ENCODE results near the gene CMYA5.
"Not testable (repeated sequence)": the region's sequence is repeated elsewhere in the genome, so short reads cannot be mapped to it uniquely, and the experiment has no call there.

CMYA5 gene

DNA sequence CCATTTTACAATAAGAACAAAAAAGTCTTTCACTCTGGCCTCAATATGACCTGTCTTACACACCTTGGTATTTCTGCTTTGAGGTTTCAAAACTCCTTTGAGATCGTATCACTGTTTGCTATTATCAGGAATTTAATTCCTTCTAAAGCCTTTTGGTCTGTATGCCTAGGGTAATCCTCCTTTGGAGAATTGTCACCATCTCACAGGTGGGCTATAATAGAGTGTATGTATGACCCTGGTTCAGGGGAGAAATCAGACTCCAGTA is 13.7 kb downstream of the CMYA5 start:
- no peak for DNase-seq

DNA sequence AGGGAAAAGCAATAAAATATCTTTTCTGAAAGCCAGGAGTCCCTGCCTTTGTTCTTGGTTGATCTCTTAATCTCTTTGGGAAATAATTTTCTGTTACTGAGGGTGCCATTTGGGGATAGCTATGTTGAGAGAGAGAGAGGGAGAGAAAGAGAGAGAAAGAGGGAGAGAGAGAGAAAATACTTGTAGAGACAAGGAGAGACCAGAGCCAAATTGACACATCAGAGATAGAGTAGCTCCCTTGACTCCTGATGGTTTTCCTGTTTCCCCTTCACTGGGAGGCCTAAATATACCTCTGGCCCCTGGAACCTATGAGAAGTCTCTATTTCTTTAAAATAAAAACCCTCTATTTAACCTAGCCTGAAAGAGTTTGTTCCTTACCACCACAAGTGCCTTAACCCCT is 14.9 kb downstream of the CMYA5 start:
- no peak for DNase-seq

DNA sequence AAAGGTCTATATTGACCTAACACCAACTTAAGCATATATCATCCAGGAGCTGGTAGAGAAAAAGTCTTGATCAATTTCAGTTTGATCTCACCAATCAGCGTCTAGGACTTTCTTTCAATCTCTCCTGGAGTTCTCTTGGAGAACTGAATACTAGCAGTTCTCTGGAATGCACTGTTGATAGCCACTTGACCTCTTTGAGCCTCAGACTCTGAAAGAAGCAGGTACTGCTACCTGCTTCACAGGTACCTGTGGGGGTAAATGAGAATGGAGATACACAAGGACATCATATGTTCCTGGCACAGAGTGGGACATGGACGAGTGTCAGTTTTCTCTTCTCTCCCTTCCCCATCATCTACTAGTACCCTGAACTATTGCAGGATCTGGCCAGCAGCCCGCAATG is 16.0 kb downstream of the CMYA5 start:
- no peak for DNase-seq

DNA sequence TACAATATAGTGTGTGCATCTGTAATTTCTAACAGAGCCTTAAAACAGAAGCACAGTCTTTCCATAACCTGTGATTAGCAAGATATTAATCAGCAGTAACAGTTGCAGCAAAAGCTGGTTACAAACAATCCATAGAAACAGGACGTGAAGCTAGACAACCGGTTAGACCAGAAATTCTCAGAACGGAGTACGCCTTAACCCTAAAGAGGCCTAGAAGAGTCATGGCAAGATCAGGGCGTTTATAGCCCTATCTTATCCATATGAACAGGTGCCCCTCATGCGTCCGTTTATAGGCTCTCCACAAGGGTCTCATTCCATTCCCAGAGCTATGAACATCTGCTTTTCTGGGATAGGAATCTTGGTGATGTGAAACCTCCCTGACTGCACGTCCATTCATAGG is 16.7 kb downstream of the CMYA5 start:
- DNase-seq: not testable (repeated sequence)

DNA sequence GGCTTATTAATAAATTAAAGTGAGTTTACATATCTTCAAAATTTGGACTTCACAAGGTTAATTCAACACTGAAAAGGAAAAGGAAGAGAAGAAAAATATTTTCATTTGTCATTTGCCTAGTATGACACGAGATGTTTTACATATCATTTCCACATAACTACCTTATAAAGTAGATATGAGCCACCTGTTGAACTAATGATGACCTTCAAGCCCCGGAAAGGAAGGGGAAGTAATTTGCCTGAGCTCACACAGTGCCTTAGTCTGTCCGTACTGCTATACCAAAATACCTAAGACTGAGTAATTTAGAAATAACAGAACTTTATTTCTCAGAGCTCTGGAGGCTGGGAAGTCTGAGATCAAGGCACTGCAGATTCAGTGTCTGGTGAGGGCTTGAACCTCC is 17.9 kb downstream of the CMYA5 start:
- DNase-seq: no peak

DNA sequence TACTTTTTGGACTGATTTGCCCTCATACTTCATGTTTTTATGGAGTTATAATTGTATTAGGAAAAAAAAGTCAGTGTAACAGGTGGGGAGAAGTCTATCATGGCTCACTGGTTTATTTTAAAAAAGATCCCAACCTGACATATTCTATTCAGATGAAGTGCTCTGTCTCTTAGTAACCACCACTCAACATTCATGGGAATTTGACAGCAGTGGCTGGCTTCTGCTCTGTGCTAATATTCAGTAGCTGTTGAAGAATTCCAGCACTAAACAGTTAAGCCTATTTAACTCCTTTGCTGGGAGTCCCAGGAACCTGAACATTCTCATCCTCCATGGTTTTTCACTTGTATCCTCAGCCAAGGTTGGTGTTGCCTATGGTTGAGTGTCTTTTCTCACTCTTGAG is 23.1 kb downstream of the CMYA5 start:
- no peak for DNase-seq

DNA sequence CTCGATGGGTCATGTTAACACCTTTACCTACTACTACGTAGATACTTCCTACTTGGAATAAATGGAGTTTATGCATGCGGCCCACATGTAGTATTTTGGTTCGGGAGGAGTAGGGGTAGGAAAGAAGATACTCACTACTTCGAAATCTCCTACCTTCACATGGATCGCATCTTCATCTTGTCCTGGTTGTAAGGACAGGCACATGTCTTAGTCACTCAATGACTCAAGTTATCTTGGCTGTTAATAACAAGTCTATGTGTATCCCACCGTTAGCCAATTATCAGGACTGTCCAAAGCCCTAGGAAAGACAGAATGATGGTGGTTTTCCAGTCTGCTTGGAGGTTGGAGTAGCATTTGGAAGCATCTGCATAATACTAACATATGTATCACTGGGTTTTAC is 24.1 kb downstream of the CMYA5 start:
- DNase-seq: no peak

DNA sequence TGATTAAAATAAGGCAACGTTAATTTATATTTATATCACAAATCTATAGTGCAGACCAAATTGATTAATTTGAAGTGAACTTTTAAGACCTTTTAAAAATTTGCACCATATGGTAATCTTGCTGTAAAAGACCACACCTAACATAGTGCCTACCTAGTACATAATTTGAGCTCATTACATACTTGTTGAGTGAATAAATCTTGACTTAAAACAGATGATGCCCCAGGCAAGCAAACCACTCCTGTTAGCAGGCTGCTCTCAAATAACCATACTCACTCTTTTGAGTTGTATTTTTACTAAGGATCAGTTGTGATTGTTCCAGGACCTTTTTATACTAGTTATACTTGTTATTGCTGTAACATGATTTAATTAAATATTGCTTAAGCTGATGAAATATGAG is 27.2 kb downstream of the CMYA5 start:
- no peak for DNase-seq

DNA sequence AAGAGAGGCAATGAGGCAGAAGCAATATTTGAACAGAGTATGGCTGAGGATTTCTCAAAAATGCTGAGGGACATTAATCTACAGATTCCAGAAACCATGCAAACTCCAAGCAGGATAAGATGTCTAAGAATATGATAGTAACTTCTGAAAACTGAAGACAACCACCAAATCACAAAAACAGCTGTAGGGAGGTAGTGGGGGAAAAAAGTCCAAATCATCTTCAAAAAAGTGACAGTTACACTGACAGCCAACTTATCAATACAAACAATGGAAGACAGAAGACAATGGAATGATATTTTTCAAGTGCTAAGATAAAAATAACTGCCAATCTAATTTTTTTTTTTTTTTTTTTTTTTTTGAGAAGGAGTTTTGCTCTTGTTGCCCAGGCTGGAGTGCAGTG is 30.5 kb downstream of the CMYA5 start:
- no peak for DNase-seq

DNA sequence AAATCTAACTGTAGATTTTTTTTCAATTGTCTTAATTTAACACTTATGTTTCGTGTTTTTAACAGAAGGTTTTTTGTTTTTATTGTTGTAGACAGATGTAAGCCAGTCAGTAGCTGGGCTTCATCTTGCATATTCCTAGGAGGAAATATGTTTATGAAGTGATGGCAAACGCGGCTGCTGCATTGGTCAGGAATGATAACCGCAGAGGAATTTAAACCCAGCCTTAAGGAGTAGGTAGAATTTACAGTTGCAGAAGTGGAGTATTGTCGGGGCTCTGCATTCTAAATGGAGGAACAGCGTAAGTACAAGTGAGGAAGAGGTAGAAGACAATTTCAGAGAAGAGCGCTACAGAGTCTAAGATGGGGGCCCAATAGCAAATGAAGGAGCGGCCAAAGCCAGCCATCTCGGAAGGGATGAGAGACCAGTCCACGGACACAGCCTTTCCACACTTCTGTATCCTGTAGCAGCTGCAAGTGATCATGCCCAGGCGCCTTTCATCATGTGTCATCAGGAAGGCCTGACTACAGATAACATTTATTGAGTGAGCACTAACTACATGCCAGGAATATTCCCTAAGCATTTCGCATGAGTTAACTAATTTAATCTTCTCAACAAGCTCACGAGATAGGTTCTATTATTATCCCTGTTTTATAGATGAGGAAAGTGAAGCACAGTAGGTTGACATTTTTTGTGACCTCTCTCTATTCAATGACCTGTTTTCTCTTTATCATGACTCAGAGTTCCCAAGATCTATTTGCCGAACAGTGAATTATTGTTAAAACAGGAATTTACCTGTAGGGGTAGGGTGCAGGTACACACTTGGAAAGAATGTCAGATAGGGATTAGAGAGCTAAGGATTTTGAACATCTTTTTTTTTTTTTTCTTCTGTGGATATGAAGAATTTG is 38.1 kb downstream of the CMYA5 start:
- no peak for DNase-seq

DNA sequence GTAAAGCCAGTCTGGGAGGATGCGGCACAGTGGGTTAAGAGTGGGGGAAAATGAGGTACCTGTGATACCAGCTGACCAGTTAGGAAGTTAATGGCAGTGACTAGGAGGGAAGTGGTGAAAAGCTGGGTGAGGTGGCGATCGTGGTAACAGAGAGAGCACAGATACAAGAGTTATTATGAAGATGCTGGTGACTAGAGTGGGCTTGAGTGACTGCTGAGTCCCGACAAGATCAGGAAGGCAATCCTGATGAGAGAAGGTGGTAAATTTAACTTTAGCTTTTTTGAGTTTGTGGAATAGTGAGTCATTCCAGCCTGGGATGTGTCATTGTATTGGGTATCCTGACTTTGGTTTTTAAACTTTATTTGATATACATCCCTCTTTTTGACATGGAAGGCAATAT is 38.8 kb downstream of the CMYA5 start:
- no peak for DNase-seq

DNA sequence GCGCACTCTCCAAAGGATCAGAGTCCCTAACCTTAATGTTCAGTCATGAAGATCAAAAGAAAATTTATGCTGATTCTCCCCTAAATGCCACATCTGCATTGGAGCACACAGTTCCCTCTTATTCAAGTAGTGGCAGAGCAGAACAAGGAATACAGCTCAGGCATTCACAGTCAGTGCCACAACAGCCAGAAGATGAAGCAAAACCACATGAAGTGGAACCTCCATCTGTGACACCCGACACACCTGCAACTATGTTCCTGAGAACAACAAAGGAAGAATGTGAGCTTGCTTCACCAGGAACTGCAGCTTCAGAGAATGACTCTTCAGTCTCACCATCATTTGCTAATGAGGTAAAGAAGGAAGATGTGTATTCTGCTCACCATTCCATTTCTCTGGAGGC is 40.0 kb downstream of the CMYA5 start:
- DNase-seq: no peak

DNA sequence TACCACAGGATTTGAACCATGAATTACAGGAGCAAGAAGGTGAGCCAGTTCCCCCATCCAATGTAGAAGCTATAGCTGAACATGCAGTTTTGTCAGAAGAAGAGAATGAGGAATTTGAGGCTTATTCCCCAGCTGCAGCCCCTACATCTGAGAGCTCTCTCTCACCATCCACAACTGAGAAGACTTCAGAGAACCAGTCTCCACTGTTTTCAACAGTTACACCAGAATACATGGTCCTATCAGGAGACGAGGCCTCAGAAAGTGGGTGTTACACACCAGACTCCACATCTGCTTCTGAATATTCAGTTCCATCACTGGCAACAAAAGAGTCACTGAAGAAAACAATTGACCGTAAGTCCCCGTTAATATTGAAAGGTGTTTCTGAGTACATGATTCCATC is 40.9 kb downstream of the CMYA5 start:
- no peak for DNase-seq

DNA sequence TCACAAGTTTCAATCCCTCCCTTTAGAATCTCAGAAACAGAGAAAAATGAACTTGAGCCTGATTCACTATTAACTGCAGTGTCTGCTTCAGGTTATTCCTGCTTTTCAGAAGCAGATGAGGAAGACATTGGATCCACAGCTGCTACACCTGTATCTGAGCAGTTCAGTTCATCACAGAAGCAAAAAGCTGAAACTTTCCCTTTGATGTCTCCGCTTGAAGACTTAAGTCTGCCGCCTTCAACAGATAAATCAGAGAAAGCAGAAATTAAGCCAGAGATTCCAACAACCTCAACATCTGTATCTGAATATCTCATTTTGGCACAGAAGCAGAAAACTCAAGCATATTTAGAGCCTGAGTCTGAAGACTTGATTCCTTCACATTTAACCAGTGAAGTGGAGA is 42.1 kb downstream of the CMYA5 start:
- DNase-seq: no peak

DNA sequence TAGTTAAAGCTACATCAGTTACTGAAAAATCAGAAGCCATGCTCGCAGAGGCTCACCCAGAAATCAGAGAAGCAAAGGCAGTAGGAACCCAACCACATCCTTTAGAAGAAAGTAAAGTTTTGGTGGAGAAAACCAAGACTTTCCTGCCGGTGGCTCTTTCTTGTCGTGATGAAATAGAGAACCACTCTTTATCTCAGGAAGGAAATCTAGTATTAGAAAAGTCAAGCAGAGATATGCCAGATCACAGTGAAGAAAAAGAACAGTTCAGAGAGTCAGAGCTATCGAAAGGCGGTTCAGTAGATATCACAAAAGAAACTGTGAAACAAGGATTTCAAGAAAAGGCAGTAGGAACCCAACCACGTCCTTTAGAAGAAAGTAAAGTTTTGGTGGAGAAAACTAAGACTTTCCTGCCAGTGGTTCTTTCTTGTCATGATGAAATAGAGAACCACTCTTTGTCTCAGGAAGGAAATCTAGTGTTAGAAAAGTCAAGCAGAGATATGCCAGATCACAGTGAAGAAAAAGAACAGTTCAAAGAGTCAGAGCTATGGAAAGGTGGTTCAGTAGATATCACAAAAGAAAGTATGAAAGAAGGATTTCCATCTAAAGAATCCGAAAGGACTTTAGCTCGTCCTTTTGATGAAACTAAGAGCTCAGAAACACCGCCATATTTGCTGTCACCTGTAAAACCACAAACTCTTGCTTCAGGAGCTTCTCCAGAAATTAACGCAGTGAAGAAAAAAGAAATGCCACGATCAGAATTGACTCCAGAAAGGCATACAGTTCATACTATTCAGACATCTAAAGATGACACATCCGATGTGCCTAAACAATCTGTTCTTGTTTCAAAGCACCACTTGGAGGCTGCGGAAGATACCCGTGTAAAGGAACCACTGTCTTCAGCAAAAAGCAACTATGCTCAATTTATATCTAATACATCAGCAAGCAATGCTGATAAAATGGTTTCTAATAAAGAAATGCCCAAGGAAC is 47.2 kb downstream of the CMYA5 start:
- DNase-seq: no peak

DNA sequence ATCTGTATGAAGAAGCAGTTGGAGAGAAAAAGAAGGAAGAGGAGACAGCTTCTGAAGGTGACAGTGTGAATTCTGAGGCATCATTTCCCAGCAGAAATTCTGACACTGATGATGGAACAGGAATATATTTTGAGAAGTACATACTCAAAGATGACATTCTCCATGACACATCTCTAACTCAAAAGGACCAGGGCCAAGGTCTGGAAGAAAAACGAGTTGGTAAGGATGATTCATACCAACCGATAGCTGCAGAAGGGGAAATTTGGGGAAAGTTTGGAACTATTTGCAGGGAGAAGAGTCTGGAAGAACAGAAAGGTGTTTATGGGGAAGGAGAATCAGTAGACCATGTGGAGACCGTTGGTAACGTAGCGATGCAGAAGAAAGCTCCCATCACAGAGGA is 48.7 kb downstream of the CMYA5 start:
- no peak for DNase-seq

DNA sequence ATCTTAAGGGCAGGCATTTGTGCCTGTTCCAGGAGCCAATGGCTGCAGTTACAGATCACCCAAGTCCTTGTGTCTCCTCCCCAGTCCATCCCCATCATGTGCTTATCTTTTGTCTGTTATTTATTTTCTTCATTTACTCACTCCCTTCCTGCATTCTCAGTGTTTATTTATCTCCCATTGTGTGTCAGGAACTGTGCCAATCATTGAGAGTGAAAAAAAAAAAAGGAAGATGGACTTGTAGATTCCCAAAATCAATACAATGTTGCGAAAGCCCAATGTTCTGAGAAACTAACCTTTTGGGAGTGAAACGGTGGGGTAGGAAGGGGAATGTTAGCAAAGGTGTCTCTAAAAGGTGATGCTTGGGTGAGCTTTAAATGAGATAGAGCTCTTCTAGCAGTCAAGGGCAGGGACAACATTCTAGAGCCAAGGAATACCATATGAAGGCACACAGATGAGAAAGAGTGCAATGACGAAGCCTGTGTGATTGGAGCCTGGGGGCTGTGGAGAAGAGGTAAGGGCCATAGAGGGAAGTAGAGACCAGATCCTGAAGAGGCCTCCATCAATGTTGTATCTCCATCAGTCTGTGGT is 53.0 kb downstream of the CMYA5 start:
- no peak for DNase-seq

DNA sequence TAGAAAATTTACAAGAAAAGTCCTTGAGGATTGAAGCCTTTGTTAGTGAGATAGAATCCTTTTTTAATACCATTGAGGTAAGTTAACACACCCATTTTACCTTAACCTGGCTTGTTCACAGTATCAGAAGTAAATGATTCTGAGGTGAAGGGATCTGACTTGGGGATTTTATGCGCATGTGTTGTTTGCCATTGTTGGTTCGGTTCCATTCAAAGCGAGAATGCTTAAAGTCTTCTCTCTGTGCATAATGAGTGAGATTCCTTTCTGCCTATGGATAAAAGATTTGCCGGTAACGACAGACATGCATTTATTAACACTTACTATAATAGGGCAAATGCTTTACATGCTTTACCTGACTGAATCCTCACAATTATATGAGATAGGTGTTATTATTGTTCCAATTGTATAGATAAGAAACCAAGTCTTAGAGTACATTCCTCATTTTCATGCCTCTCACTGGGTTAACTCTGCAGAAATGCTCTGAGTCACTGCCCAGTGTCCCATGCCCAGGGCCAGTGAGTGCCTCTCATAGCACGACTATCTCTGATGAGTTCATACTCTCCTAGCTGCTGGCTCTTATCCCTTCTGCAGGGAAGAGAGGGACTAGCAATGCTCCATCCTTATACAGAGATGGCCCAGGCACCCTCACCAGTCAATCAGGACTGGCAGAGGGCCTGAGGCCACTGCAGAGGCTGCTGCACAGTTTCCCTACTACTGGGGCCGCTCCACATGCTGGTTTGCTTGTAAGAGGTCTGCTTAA is 54.4 kb downstream of the CMYA5 start:
- no peak for DNase-seq

DNA sequence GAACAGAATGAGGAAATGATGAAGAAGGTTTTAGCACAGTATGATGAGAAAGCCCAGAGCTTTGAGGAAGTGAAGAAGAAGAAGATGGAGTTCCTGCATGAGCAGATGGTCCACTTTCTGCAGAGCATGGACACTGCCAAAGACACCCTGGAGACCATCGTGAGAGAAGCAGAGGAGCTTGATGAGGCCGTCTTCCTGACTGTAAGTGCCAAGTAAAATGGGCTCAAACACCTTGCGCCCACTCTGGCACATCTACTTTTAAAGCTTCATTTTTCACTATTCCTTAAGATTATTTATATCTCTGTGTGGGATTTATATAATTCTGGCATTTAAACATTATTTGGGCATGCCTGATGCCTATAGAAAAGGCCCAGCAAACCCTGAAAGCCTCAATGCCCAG is 55.6 kb downstream of the CMYA5 start:
- no peak for DNase-seq

DNA sequence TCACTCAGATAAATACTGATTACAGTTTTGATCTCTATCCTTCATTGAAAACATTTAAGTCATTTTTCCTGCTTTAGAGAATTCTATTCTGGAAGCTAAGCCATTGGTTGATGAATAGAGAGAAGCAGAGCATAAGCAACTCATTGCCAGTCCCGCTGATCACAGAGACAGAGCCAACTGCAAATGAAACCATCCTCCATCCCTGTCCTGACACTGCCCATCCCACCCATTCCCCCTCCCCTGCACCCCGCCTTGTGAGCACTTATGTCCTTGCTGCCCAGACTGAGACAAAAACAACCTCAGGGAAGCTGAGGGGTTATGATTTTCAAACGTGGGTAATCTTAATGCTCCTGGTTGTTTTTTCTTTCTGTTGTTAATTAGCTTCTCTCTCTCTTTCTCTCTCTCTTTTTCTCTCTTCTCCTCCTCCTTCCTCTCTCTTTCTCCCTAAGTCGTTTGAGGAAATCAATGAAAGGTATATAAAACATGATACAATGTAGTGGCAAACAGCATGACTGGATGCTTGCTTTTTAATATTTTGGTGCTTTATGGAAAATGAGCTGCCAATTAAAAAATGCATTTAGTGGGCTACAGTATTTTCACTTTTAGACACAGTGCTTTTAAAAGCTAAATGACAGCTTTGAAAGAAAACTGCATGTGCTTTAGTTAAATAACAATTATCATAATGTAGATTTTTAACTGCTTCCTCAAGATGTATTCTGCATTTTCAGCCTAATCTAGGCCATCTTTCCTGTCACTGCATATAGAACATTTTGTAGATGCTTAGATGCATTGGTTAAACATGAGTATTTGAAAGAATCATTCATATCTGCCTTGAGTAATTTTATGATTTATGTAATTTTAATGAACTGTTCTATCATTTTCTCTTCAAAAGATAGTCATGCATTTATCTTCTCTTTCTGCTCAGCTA is 57.3 kb downstream of the CMYA5 start:
- no peak for DNase-seq

DNA sequence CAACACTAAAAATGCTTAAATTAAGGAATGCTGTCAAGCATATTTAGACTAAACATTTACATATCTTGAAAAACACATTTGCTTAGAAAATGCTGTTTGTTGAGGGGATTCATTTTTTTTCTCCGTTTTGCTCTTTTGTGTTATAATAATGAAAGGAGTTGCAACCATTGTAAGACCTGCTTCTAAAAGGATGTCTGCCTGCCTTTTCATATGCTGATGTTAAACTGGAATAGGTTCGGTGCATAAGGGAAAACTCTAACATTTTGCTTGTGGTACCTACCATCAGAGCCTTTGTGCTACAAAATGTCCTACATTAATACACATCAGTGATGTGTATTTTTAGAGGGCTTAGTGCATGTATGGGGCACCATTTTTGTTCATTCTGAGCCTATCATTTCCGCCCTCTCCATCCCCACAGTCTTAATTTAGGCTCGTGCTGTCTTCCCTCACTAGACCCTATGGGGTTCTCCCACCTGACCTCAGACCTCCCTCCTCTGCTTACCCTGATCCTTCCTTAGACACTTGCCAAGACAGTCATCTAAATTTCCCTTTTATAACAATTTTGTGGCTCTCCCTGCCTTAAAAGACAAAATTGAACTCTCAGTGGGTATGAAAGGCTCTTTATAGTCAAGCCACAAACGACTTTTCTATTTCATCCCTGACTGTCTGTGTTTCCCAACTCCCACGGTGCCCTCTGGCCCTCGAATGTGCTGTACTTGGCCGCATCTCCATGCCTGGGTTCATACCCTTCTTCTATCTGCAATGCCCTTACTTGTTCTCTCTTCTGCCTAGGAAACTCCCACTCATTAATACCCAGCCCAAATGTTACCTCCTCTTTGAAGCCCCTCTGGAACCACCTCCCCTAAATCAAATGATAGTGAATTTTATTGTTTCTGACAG is 61.2 kb downstream of the CMYA5 start:
- no peak for DNase-seq

Data from activated naive CD4-positive, alpha-beta T cell treated with anti-CD3 and anti-CD28 coated beads, Interleukin-2, amount 50 U/mL, for 16 hours (primary cell).